ENCODE results near the gene ZNF133.

The ZNF133 gene

DNA sequence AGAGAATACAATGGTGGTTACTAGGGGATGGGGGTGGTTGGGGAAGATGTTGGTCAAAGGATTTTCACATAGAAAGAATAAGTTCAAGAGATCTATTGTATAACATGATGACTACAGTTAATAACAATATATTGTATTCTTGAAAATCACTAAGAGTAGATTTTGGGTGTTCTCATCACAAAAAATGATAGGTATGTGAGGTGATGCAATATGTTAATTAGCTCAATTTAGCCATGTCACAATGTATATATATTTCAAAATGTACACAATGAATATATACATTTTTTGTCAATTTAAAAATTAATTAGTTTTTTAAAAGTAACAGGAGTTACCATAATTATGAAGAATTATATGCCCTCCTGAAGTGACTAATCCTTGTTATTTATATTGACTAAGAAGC is 22.3 kb downstream of the ZNF133 start:
- Histone ChIP-seq H3K36me3 (ENCODE audit: control insufficient read depth in 1 of 2, insufficient read depth in 2 of 2, low read length in 2 of 2) (peaks cover 12% of the 10 kb centered on the region in 2 donors), H3K4me1 (ENCODE audit: control insufficient read depth in 1 of 2, insufficient read depth in 2 of 2, low read length in 2 of 2) (no peaks in the 10 kb centered on the region), H3K4me3 (ENCODE audit: low read depth in 1 of 2, low read length in 2 of 2) (no peak overlapping the region), H3K9me3 (ENCODE audit: control insufficient read depth in 1 of 2, low read length in 2 of 2) (no peaks in the 10 kb centered on the region), H3K27me3 (ENCODE audit: control insufficient read depth in 1 of 2, insufficient read depth in 2 of 2, low read length in 2 of 2) (no peaks in the 10 kb centered on the region), H3K27ac (ENCODE audit: low read depth, low read length) (no peak overlapping the region), H3K9ac (ENCODE audit: low read depth in 1 of 2, low read length in 2 of 2) (no peak overlapping the region)

DNA sequence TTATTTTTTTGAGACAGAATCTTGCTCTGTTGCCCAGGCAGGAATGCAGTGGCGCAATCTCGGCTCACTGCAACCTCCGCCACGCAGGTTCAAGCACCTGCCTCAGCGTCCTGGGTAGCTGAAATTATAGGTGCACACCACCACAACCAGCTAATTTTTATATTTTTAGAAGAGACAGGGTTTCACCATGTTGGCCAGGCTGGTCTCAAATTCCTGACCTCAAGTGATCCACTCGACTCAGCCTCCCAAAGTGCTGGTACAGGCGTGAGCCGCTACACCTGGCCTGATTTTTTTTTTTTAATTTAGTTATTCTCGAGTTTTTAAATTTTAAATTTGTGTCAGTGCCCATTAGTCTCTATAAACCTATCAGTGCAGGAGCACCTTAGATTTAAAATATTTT is 24.4 kb downstream of the ZNF133 start:
- Histone ChIP-seq H3K9me3 (ENCODE audit: control insufficient read depth in 1 of 2, low read length in 2 of 2) (no peaks in the 10 kb centered on the region), H3K27me3 (ENCODE audit: control insufficient read depth in 1 of 2, insufficient read depth in 2 of 2, low read length in 2 of 2) (no peaks in the 10 kb centered on the region), H3K27ac (ENCODE audit: low read depth, low read length) (no peak overlapping the region), H3K4me3 (ENCODE audit: low read depth in 1 of 2, low read length in 2 of 2) (no peak overlapping the region), H3K36me3 (ENCODE audit: control insufficient read depth in 1 of 2, insufficient read depth in 2 of 2, low read length in 2 of 2) (peaks cover 20 to 27% of the 10 kb centered on the region in 2 donors), H3K4me1 (ENCODE audit: control insufficient read depth in 1 of 2, insufficient read depth in 2 of 2, low read length in 2 of 2) (no peaks in the 10 kb centered on the region), H3K9ac (ENCODE audit: low read depth in 1 of 2, low read length in 2 of 2) (no peak overlapping the region)

DNA sequence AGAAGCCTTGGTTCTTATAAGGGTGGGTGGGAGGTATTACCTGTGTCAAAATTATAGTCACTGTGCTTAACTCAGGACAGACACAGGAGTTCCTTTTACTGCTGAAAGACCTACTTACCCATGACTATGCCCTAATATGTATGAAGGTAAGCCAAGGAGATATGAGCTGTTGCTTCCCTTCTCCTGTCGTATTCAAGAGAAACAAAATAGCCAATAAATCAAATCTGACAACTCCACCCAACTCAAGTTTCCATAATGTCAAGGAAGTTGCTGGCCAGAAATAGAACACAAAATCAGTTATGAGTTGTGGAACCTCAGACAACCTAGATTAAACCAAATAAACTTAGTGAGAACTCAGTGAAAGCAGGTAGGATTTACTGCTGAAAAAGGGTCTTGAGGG is 25.1 kb downstream of the ZNF133 start:
- no peaks in the 10 kb centered on the region for H3K4me1 ChIP-seq (ENCODE audit: control insufficient read depth in 1 of 2, insufficient read depth in 2 of 2, low read length in 2 of 2)
- H3K27me3 ChIP-seq (ENCODE audit: control insufficient read depth in 1 of 2, insufficient read depth in 2 of 2, low read length in 2 of 2), result no peaks in the 10 kb centered on the region
- no peak overlapping the region for H3K9ac ChIP-seq (ENCODE audit: low read depth in 1 of 2, low read length in 2 of 2)
- no peaks in the 10 kb centered on the region for H3K9me3 ChIP-seq (ENCODE audit: control insufficient read depth in 1 of 2, low read length in 2 of 2)
- no peak overlapping the region for H3K4me3 ChIP-seq (ENCODE audit: low read depth in 1 of 2, low read length in 2 of 2)
- H3K36me3 ChIP-seq (ENCODE audit: control insufficient read depth in 1 of 2, insufficient read depth in 2 of 2, low read length in 2 of 2), result peaks cover 20 to 27% of the 10 kb centered on the region in 2 donors
- no peak overlapping the region for H3K27ac ChIP-seq (ENCODE audit: low read depth, low read length)

DNA sequence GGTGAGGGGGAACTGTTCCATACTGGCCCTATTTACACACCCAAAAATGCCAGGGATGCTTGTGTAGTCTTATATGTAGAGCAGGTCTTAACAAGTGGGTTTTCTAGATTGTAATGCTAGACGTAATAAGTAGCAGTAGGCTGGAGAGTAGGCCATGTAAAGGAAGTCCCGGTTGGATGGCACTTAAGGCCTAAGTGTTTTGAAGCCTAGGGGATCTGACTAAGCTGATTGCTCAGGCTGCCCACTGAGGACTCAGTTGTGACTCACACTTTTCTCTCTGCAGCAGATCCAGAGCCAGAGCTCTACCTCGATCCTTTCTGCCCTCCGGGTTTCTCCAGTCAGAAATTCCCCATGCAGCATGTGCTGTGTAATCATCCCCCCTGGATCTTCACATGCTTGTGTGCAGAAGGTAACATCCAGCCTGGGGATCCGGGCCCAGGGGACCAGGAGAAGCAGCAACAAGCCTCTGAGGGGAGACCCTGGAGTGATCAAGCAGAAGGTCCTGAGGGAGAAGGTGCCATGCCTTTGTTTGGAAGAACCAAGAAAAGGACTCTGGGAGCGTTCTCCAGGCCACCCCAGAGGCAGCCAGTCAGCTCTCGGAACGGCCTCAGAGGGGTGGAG is 26.6 kb downstream of the ZNF133 start:
- Histone ChIP-seq H3K9ac (ENCODE audit: low read depth in 1 of 2, low read length in 2 of 2) (no peak overlapping the region), H3K27me3 (ENCODE audit: control insufficient read depth in 1 of 2, insufficient read depth in 2 of 2, low read length in 2 of 2) (no peaks in the 10 kb centered on the region), H3K9me3 (ENCODE audit: control insufficient read depth in 1 of 2, low read length in 2 of 2) (no peaks in the 10 kb centered on the region), H3K27ac (ENCODE audit: low read depth, low read length) (no peak overlapping the region), H3K4me3 (ENCODE audit: low read depth in 1 of 2, low read length in 2 of 2) (no peak overlapping the region), H3K36me3 (ENCODE audit: control insufficient read depth in 1 of 2, insufficient read depth in 2 of 2, low read length in 2 of 2) (peaks cover 13 to 27% of the 10 kb centered on the region in 2 donors), H3K4me1 (ENCODE audit: control insufficient read depth in 1 of 2, insufficient read depth in 2 of 2, low read length in 2 of 2) (no peaks in the 10 kb centered on the region)

DNA sequence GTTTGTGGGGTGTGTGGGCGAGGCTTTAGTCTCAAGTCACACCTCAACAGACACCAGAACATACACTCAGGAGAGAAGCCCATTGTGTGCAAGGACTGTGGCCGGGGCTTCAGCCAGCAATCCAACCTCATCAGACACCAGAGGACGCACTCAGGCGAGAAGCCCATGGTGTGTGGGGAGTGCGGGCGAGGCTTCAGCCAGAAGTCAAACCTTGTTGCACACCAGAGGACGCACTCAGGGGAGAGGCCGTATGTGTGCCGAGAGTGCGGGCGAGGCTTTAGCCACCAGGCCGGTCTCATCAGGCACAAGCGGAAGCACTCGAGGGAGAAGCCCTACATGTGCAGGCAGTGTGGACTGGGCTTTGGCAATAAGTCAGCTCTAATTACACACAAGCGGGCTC is 27.8 kb downstream of the ZNF133 start:
- H3K27ac ChIP-seq (ENCODE audit: low read depth, low read length), result no peak overlapping the region
- no peaks in the 10 kb centered on the region for H3K27me3 ChIP-seq (ENCODE audit: control insufficient read depth in 1 of 2, insufficient read depth in 2 of 2, low read length in 2 of 2)
- H3K9me3 ChIP-seq (ENCODE audit: control insufficient read depth in 1 of 2, low read length in 2 of 2), result no peaks in the 10 kb centered on the region
- H3K9ac ChIP-seq (ENCODE audit: low read depth in 1 of 2, low read length in 2 of 2), result no peak overlapping the region
- no peak overlapping the region for H3K4me3 ChIP-seq (ENCODE audit: low read depth in 1 of 2, low read length in 2 of 2)
- H3K36me3 ChIP-seq (ENCODE audit: control insufficient read depth in 1 of 2, insufficient read depth in 2 of 2, low read length in 2 of 2), result peaks cover 13 to 27% of the 10 kb centered on the region in 2 donors
- H3K4me1 ChIP-seq (ENCODE audit: control insufficient read depth in 1 of 2, insufficient read depth in 2 of 2, low read length in 2 of 2), result no peaks in the 10 kb centered on the region

DNA sequence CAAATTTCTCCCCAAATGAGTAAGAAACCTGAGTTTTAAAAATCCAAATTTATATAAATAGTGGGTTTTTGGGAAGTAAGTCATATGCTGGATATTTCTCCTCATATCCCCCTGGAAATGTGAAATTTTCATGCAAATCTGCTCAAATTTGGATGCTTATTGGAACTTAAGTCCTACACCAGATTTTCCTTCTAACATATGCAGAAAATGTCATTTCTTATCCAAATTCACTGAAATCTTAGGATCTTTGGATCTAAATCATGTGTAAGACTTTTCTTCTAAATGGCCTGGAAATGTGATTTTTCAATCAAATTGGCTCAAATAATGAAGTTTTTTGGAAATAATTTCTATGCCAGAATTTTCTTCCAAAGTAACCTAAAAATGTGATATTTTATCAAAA is 33.0 kb downstream of the ZNF133 start:
- no peak overlapping the region for H3K4me3 ChIP-seq (ENCODE audit: low read depth in 1 of 2, low read length in 2 of 2)
- no peaks in the 10 kb centered on the region for H3K4me1 ChIP-seq (ENCODE audit: control insufficient read depth in 1 of 2, insufficient read depth in 2 of 2, low read length in 2 of 2)
- no peak overlapping the region for H3K27ac ChIP-seq (ENCODE audit: low read depth, low read length)
- no peaks in the 10 kb centered on the region for H3K9me3 ChIP-seq (ENCODE audit: control insufficient read depth in 1 of 2, low read length in 2 of 2)
- no peak overlapping the region for H3K9ac ChIP-seq (ENCODE audit: low read depth in 1 of 2, low read length in 2 of 2)
- no peaks in the 10 kb centered on the region for H3K27me3 ChIP-seq (ENCODE audit: control insufficient read depth in 1 of 2, insufficient read depth in 2 of 2, low read length in 2 of 2)
- H3K36me3 ChIP-seq (ENCODE audit: control insufficient read depth in 1 of 2, insufficient read depth in 2 of 2, low read length in 2 of 2), result peaks cover under 1 to 11% of the 10 kb centered on the region in 2 donors

DNA sequence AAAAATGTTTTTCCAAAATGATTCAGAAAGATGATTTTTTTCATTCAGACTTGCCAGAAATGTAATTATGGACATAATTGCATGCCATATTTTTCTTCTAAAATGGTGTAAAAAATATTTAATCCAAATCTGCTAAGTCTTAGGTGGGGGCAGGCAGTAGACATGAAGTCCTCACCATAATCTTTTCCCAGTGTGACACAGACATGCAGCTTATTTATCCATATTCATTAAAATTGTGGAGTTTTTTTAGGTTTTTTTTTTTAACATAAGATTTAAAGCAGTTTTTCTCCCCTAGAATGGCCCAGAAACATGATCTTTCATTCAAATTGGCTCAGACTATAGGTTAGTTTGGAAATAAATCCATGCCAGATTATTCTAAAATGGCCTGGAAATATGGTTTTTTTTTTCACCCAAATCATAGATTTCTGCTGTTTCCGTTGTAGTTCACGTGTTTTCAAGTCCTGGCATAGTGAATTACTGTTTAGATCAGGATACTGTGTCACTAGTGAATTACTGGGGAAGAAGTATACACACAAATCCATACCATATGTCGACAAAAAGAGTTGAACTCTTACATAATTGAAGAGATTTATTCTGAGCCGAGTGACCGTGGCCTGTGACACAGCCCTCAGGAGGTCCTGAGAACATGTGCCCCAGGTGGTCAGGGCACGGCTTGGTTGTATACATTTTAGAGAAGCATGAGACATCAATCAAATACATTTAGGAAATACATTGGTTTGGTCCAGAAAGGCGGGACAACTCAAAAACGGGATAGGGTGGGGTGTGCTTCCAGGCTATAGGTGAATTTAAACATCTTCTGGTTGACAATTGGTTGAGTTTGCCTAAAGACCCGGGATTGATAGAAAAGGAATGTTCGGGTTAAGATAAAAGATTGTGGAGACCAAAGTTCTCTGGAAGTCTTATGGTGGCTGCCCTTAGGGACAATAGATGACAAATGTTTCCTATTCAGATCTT is 33.9 kb downstream of the ZNF133 start:
- H3K27ac ChIP-seq (ENCODE audit: low read depth, low read length), result no peak overlapping the region
- H3K9me3 ChIP-seq (ENCODE audit: control insufficient read depth in 1 of 2, low read length in 2 of 2), result no peaks in the 10 kb centered on the region
- no peak overlapping the region for H3K4me3 ChIP-seq (ENCODE audit: low read depth in 1 of 2, low read length in 2 of 2)
- H3K36me3 ChIP-seq (ENCODE audit: control insufficient read depth in 1 of 2, insufficient read depth in 2 of 2, low read length in 2 of 2), result peaks cover 0 to 2% of the 10 kb centered on the region in 2 donors
- no peak overlapping the region for H3K9ac ChIP-seq (ENCODE audit: low read depth in 1 of 2, low read length in 2 of 2)
- H3K27me3 ChIP-seq (ENCODE audit: control insufficient read depth in 1 of 2, insufficient read depth in 2 of 2, low read length in 2 of 2), result no peaks in the 10 kb centered on the region
- no peaks in the 10 kb centered on the region for H3K4me1 ChIP-seq (ENCODE audit: control insufficient read depth in 1 of 2, insufficient read depth in 2 of 2, low read length in 2 of 2)

DNA sequence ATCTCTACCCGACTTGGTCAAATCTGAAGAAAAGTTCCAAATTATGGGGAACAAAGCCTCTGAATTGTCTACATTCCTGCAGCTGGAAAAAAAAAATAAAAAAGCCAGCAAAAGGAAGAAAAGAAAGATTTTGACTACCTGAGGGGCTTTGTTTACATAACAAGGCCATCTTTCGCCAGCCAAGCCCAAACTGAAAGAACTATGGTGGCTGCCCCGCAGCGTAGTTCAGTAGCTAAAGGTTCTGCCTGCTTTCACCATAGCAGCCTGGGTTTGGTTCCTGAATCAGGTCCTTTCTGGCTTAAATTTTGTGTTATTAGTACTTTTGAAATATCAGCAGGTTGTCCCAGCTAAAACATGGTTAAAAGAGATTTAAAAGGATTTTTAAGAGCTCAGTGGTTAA is 35.4 kb downstream of the ZNF133 start:
- Histone ChIP-seq H3K27me3 (ENCODE audit: control insufficient read depth in 1 of 2, insufficient read depth in 2 of 2, low read length in 2 of 2) (no peaks in the 10 kb centered on the region), H3K9ac (ENCODE audit: low read depth in 1 of 2, low read length in 2 of 2) (no peak overlapping the region), H3K36me3 (ENCODE audit: control insufficient read depth in 1 of 2, insufficient read depth in 2 of 2, low read length in 2 of 2) (no peaks in the 10 kb centered on the region), H3K9me3 (ENCODE audit: control insufficient read depth in 1 of 2, low read length in 2 of 2) (peaks cover 0 to 3% of the 10 kb centered on the region in 2 donors), H3K27ac (ENCODE audit: low read depth, low read length) (no peak overlapping the region), H3K4me1 (ENCODE audit: control insufficient read depth in 1 of 2, insufficient read depth in 2 of 2, low read length in 2 of 2) (no peaks in the 10 kb centered on the region), H3K4me3 (ENCODE audit: low read depth in 1 of 2, low read length in 2 of 2) (no peak overlapping the region)

DNA sequence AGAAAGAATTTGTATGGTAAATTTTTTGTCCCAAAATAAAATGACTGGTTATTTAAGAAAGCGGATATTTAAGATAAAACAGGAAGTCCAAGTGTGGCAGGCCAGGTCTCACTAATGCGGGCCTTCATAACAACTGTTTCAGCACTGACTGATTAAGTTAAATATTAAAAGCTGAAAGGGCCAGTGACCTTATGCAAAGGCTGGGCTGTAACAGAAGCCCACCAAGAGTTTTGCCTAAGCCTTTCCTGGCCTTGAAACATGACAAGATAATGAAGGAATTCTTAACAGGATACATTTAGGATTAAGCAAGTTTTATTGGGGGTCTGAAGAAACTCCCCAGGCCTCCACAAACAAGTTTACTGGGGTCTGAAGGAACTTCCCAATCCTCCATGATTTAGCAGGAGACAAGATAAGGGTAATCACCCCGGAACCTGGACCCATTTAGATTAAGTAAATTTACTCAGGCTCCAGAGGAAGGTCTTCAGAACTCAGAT is 36.3 kb downstream of the ZNF133 start:
- Histone ChIP-seq H3K27ac (ENCODE audit: low read depth, low read length) (no peak overlapping the region), H3K9ac (ENCODE audit: low read depth in 1 of 2, low read length in 2 of 2) (no peak overlapping the region), H3K4me1 (ENCODE audit: control insufficient read depth in 1 of 2, insufficient read depth in 2 of 2, low read length in 2 of 2) (no peaks in the 10 kb centered on the region), H3K9me3 (ENCODE audit: control insufficient read depth in 1 of 2, low read length in 2 of 2) (peaks cover 0 to 3% of the 10 kb centered on the region in 2 donors), H3K36me3 (ENCODE audit: control insufficient read depth in 1 of 2, insufficient read depth in 2 of 2, low read length in 2 of 2) (no peaks in the 10 kb centered on the region), H3K27me3 (ENCODE audit: control insufficient read depth in 1 of 2, insufficient read depth in 2 of 2, low read length in 2 of 2) (no peaks in the 10 kb centered on the region), H3K4me3 (ENCODE audit: low read depth in 1 of 2, low read length in 2 of 2) (no peak overlapping the region)

DNA sequence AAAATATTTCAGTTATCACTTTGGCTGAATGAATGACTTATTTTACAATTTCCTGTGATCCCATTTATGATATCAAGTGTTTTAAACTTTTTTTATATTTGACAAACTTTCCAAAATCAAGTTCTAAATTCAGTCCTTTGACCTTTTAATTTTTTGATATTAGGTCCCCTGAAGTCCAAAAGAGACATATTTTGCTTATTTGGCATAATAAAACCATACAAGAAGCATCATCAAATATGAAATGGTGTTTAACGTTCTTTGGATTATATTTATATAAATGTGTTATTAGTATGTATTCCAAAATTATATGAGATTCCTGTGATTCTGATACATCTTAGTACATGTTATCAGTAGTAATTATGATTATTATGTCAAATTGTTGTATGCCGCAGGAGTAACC is 38.7 kb downstream of the ZNF133 start:
- no peak overlapping the region for H3K4me3 ChIP-seq (ENCODE audit: low read depth in 1 of 2, low read length in 2 of 2)
- H3K9ac ChIP-seq (ENCODE audit: low read depth in 1 of 2, low read length in 2 of 2), result no peak overlapping the region
- H3K36me3 ChIP-seq (ENCODE audit: control insufficient read depth in 1 of 2, insufficient read depth in 2 of 2, low read length in 2 of 2), result no peaks in the 10 kb centered on the region
- H3K27me3 ChIP-seq (ENCODE audit: control insufficient read depth in 1 of 2, insufficient read depth in 2 of 2, low read length in 2 of 2), result no peaks in the 10 kb centered on the region
- no peak overlapping the region for H3K27ac ChIP-seq (ENCODE audit: low read depth, low read length)
- H3K9me3 ChIP-seq (ENCODE audit: control insufficient read depth in 1 of 2, low read length in 2 of 2), result peaks cover 13 to 18% of the 10 kb centered on the region in 2 donors
- H3K4me1 ChIP-seq (ENCODE audit: control insufficient read depth in 1 of 2, insufficient read depth in 2 of 2, low read length in 2 of 2), result no peaks in the 10 kb centered on the region
